Coronary artery (tissue), 2 donors: Measurements from ENCODE around the gene NAV2.

ENCODE experiments used
- DNase-seq: peaks from one replicate; pipeline ENCODE4 v3.0.0-alpha.2; 2017; ENCODE audit warnings: low spot score
- H3K27ac ChIP-seq, 2 donors: fragments of 200-600 bp; sonication (generic); one replicate each; pipeline ENCODE4 v1.5.1; 2016 to 2019
- H3K4me3 ChIP-seq: fragments of 200-600 bp; sonication (generic); 2 replicates; pipeline ENCODE4 v1.5.1; 2016; ENCODE audit warnings: mild to moderate bottlenecking, moderate library complexity
- TF ChIP-seq, protein P1 (sequence below): fragments of 200-600 bp; sonication (generic); IDR thresholded peaks from one replicate; pipeline ENCODE4 v1.5.1; 2019; ENCODE audit warnings: antibody characterized with exemption

Gene NAV2

DNA sequence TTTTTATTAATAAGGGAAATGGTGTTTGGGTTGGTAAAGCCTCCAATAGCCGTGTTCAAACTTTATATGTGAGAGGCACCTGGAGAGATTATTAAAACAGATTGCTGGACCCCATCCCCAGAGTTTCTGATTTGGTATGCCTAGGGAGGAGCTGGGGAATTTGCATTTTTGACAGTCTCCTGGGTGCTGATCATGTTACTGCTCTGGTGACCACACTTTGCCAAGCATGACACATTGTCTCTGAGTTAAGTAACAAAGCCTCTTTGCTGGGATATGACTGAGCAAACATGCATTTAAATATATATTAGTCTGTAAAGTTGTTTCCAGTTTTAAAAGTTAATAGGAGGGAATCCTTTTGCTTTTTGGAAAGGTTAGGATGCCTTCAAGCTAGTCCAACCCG, 140.4 kb downstream of the NAV2 start:
- TF ChIP-seq, protein P1, sequence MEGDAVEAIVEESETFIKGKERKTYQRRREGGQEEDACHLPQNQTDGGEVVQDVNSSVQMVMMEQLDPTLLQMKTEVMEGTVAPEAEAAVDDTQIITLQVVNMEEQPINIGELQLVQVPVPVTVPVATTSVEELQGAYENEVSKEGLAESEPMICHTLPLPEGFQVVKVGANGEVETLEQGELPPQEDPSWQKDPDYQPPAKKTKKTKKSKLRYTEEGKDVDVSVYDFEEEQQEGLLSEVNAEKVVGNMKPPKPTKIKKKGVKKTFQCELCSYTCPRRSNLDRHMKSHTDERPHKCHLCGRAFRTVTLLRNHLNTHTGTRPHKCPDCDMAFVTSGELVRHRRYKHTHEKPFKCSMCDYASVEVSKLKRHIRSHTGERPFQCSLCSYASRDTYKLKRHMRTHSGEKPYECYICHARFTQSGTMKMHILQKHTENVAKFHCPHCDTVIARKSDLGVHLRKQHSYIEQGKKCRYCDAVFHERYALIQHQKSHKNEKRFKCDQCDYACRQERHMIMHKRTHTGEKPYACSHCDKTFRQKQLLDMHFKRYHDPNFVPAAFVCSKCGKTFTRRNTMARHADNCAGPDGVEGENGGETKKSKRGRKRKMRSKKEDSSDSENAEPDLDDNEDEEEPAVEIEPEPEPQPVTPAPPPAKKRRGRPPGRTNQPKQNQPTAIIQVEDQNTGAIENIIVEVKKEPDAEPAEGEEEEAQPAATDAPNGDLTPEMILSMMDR: no peak
- no peak for DNase-seq
- Histone ChIP-seq H3K4me3 (no peak overlapping the region), H3K27ac (no peak overlapping the region)

DNA sequence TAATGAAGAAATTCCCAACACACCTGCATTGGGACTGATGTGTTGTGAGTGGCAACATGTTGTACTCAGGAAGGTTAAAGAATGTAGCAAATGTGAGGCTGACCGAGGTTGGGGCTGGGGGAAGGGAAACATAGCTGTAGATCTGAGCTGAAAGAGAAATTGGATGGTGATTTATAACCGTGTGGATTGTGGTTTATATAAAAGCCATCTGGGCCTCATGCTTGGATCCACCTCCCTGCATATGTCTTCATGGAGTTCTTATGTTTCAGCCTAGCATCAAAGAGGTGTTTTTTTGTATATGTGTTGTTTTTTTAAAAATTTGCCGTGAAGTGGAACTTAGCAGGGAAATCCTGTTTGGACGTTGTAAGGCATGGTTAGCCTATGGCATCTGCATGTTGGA, 141.3 kb downstream of the NAV2 start:
- Histone ChIP-seq H3K27ac (no peak overlapping the region), H3K4me3 (no peak overlapping the region)
- no peak for DNase-seq
- TF ChIP-seq, protein P1: no peak

DNA sequence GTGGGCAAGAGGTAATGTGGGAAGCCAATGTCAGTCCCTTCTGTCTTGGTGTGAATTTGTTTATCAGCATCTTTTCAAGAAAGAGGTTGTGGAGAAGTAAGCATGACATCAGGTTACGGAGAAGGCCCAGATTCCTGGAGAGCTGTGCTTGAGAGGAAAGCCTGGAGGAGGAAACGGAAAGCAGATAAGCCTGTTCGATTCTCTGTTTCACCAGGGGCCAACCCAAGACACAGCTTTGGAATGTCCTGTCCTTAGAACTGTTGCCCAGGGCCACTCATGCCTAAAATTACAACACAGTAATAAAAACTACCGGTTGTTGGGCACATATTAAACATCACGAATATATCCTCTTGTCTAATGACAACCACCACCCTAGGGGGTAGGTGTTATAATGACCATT, 148.5 kb downstream of the NAV2 start:
- TF ChIP-seq, protein P1: no peak
- no peak for DNase-seq
- no peak overlapping the region for H3K4me3 ChIP-seq
- H3K27ac ChIP-seq: peak overlapping the region in 1 of 2 donors; percentile 3

DNA sequence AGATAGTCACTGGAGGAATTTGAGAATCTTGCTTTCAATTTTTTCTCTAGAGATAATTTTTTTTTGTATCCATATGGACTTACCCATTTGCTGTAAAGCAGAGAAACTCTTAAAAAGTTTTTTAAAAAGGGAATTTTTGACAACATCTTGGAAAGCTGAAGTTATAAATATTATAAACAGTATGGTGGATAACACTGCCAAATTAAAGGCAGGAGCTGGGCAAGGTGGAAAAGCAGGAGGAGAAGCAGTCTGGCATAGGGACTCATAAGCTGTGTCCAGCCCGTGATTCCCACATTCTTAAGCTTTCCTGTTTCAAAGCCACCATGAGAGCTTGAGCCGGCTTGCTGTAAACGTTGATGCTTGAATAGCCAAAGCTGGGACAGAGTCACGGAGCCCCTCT, 149.5 kb downstream of the NAV2 start:
- TF ChIP-seq, protein P1: no peak
- no peak overlapping the region for H3K4me3 ChIP-seq
- no peak overlapping the region for H3K27ac ChIP-seq
- DNase-seq: no peak

DNA sequence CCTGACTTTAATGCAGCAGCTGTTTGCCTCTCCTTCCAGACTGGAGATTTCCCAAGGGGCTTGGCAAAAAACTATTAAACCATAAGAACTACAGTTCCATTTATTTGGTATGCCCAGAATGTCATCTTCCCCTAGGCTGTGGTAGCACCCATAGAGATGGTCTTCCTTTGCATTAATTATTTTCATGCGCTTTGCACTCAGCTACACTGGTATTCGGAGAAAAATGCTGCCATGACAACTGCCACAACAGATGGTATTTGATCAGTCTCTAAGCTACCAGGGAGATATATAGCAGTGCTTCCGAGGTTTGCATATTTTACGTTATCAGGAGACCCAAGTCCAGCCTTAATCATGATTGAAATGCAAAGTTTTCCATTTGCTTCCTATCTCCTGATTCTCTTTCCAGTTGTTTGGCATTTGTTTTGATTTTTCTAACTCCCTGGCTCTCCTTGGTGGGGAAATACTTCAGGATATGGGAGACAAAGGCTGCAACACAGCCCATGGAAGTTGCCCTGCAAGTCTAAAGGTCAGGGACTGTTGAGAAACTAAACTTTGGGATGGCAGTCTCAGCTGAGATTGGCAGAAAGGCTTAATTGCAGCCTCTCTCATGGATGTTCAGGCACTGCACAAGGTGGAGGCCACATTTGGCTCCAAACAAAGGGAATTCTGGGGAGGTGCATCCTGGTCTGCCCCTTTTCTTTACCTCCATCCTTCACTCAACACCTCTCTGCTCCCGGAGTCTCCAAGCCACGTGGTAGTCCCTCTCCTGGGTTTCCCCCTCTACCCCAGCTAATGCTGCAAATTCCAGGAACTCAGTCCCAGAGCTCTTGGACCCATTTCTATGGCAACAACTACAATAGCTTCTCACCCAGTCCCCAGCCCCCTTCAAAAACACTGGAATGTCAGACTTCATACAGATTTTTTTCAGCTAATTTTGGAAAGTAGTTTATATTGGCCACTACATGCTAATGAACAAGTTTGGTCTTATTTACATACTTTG, 151.8 kb downstream of the NAV2 start:
- TF ChIP-seq, protein P1: no peak
- H3K4me3 ChIP-seq: no peak overlapping the region
- DNase-seq: no peak
- H3K27ac ChIP-seq: peak overlapping the region in 1 of 2 donors; percentile 6

DNA sequence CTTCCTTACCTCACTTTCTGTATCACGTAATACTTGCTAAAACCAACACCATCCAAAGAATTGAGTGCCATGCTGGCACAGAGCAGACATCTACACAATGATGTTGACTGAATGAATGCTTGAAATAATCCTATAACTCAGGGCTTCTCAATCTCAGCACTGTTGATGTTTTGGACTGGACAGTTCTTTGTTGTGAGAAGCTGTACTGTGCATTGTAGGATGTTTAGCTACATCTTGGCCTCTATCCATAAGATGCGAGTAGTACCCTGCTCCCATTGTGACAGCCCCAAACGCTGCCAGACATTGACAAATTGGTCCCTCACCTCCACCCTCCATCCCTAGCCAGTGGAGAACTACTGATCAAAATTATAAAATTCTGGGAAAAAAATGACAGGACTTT, 153.4 kb downstream of the NAV2 start:
- TF ChIP-seq, protein P1: no peak
- DNase-seq: no peak
- Histone ChIP-seq H3K4me3 (no peak overlapping the region), H3K27ac (no peak overlapping the region)

DNA sequence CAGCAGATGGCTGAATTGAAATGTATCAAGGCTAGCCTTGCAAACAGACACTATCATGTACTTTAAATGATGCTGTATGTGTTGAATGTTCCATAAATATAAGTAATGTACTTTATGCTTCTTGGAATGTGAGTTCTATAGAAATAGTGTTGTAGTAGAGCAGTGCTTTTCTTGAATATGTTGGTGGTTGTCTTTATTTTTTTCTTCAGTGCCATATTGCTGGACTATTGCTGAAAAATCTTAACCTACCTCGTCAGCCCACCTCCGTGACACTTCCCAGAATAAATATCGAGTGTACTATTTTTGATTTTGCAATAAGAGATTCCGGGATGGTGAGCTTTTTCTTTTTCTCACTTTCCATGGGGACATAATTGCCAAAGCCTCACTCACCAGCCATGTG, 153.9 kb downstream of the NAV2 start:
- DNase-seq: no peak
- TF ChIP-seq, protein P1: no peak
- Histone ChIP-seq H3K27ac (no peak overlapping the region), H3K4me3 (no peak overlapping the region)
